ENCODE measurements around the gene SHISAL2B. TPM values are rescaled to one million over a fixed set of nuclear protein-coding genes. Genes with fewer than 3 reads are reported as not detected.
"Not testable (repeated sequence)": the region's sequence is repeated elsewhere in the genome, so short reads cannot be mapped to it uniquely, and the experiment has no call there.

Gene SHISAL2B
- total RNA-seq, 3 donors from 2014 or later (not counting 1 experiment from before 2014, with no cell fraction given) = not detected

GRCh38 chr5:64700765-64701164 is 10.5 kb downstream of the SHISAL2B start:
- intact Hi-C loops (cut with micrococcal nuclease) = no loop called here
- H3K27ac Mint-ChIP-seq = no peak overlapping the region
- 94% methylated on average over 3 of the region's 4 CpGs for WGBS (ENCODE audit: insufficient coverage)
- no peaks in the 10 kb centered on the region for H3K36me3 ChIP-seq (ENCODE audit: control insufficient read depth, insufficient read depth, low read length)
- H3K36me3 Mint-ChIP-seq = peaks cover 14% of the 10 kb centered on the region
- H3K4me1 Mint-ChIP-seq = no peaks in the 10 kb centered on the region
- no peak overlapping the region for H3K4me3 Mint-ChIP-seq
- H3K4me1 ChIP-seq (ENCODE audit: control insufficient read depth, insufficient read depth, low read length) = no peaks in the 10 kb centered on the region
- H3K27ac ChIP-seq (ENCODE audit: low read length) = no peak overlapping the region
- peaks cover 8% of the 10 kb centered on the region for H3K27me3 ChIP-seq (ENCODE audit: control insufficient read depth, insufficient read depth, low read length)
- peaks cover 6 to 11% of the 10 kb centered on the region in 2 donors for H3K27me3 Mint-ChIP-seq (ENCODE audit: low read depth in 2 of 2)
- H3K4me3 ChIP-seq (ENCODE audit: low read length) = no peak overlapping the region
- DNase-seq (no peak), ATAC-seq (no peak)
- no peak for TF ChIP-seq CTCF (IDR thresholded peaks at IDR 0.05)
- peaks cover 7% of the 10 kb centered on the region for H3K9me3 ChIP-seq (ENCODE audit: control insufficient read depth, insufficient read depth, low read length)
- H3K9me3 Mint-ChIP-seq = peaks cover 5 to 7% of the 10 kb centered on the region in 2 donors

- WGBS (ENCODE audit: insufficient coverage) = 47% methylated on average over 2 of the region's 2 CpGs
- H3K27me3 ChIP-seq (ENCODE audit: control insufficient read depth, insufficient read depth, low read length); H3K27ac Mint-ChIP-seq; H3K4me3 ChIP-seq (ENCODE audit: low read length); H3K4me1 Mint-ChIP-seq; H3K36me3 ChIP-seq (ENCODE audit: control insufficient read depth, insufficient read depth, low read length); H3K9me3 ChIP-seq (ENCODE audit: control insufficient read depth, insufficient read depth, low read length); ATAC-seq; H3K36me3 Mint-ChIP-seq; intact Hi-C loops (cut with micrococcal nuclease); H3K4me3 Mint-ChIP-seq; H3K27ac ChIP-seq (ENCODE audit: low read length); H3K9me3 Mint-ChIP-seq; DNase-seq; H3K4me1 ChIP-seq (ENCODE audit: control insufficient read depth, insufficient read depth, low read length): not testable (repeated sequence)
- H3K27me3 Mint-ChIP-seq (ENCODE audit: low read depth in 2 of 2) = peaks cover 5 to 11% of the 10 kb centered on the region in 2 donors
Observed at GRCh38 chr5:64706074-64706473, 15.8 kb downstream of the SHISAL2B start.

- no peaks in the 10 kb centered on the region for H3K36me3 Mint-ChIP-seq
- TF ChIP-seq CTCF (IDR thresholded peaks at IDR 0.05) = no peak
- Histone ChIP-seq H3K9me3 (ENCODE audit: control insufficient read depth, insufficient read depth, low read length) (no peaks in the 10 kb centered on the region), H3K27ac (ENCODE audit: low read length) (no peak overlapping the region), H3K27me3 (ENCODE audit: control insufficient read depth, insufficient read depth, low read length) (peaks cover 8% of the 10 kb centered on the region), H3K4me3 (ENCODE audit: low read length) (no peak overlapping the region), H3K4me1 (ENCODE audit: control insufficient read depth, insufficient read depth, low read length) (no peaks in the 10 kb centered on the region), H3K36me3 (ENCODE audit: control insufficient read depth, insufficient read depth, low read length) (no peaks in the 10 kb centered on the region)
- H3K4me1 Mint-ChIP-seq = no peaks in the 10 kb centered on the region
- no peaks in the 10 kb centered on the region for H3K9me3 Mint-ChIP-seq
- DNase-seq (no peak), ATAC-seq (no peak)
- intact Hi-C loops (cut with micrococcal nuclease) = no loop called here
- WGBS (ENCODE audit: insufficient coverage) = 100% methylated on average over 1 of the region's 2 CpGs
- H3K27ac Mint-ChIP-seq = no peak overlapping the region
- H3K4me3 Mint-ChIP-seq = no peak overlapping the region
- peaks cover 5 to 11% of the 10 kb centered on the region in 2 donors for H3K27me3 Mint-ChIP-seq (ENCODE audit: low read depth in 2 of 2)
Observed at GRCh38 chr5:64707191-64707590, 16.9 kb downstream of the SHISAL2B start.

GRCh38 chr5:64714495-64714894 is 24.2 kb downstream of the SHISAL2B start:
- 97% methylated on average over 6 of the region's 16 CpGs for WGBS (ENCODE audit: insufficient coverage)
- H3K9me3 Mint-ChIP-seq; H3K9me3 ChIP-seq (ENCODE audit: control insufficient read depth, insufficient read depth, low read length); H3K4me3 ChIP-seq (ENCODE audit: low read length); H3K27me3 ChIP-seq (ENCODE audit: control insufficient read depth, insufficient read depth, low read length); H3K27me3 Mint-ChIP-seq (ENCODE audit: low read depth in 2 of 2); H3K27ac Mint-ChIP-seq; H3K27ac ChIP-seq (ENCODE audit: low read length); H3K36me3 Mint-ChIP-seq; H3K36me3 ChIP-seq (ENCODE audit: control insufficient read depth, insufficient read depth, low read length); DNase-seq; intact Hi-C loops (cut with micrococcal nuclease); H3K4me1 ChIP-seq (ENCODE audit: control insufficient read depth, insufficient read depth, low read length); H3K4me3 Mint-ChIP-seq; ATAC-seq; H3K4me1 Mint-ChIP-seq: not testable (repeated sequence)

- no peak for ATAC-seq
- Histone ChIP-seq H3K4me3 (ENCODE audit: low read length) (no peak overlapping the region), H3K9me3 (ENCODE audit: control insufficient read depth, insufficient read depth, low read length) (no peaks in the 10 kb centered on the region), H3K27me3 (ENCODE audit: control insufficient read depth, insufficient read depth, low read length) (no peaks in the 10 kb centered on the region), H3K27ac (ENCODE audit: low read length) (no peak overlapping the region), H3K36me3 (ENCODE audit: control insufficient read depth, insufficient read depth, low read length) (peaks cover 19% of the 10 kb centered on the region), H3K4me1 (ENCODE audit: control insufficient read depth, insufficient read depth, low read length) (no peaks in the 10 kb centered on the region)
- no peak overlapping the region for H3K27ac Mint-ChIP-seq
- H3K4me1 Mint-ChIP-seq = no peaks in the 10 kb centered on the region
- H3K4me3 Mint-ChIP-seq = no peak overlapping the region
- no peaks in the 10 kb centered on the region for H3K27me3 Mint-ChIP-seq (ENCODE audit: low read depth in 2 of 2)
- no peaks in the 10 kb centered on the region for H3K9me3 Mint-ChIP-seq
- intact Hi-C loops (cut with micrococcal nuclease) = no loop called here
- no peak for DNase-seq
- WGBS (ENCODE audit: insufficient coverage) = 96% methylated on average over 3 of the region's 3 CpGs
- H3K36me3 Mint-ChIP-seq = peaks cover 15% of the 10 kb centered on the region
- TF ChIP-seq CTCF (IDR thresholded peaks at IDR 0.05) = no peak
Observed at GRCh38 chr5:64722588-64722987, 32.3 kb downstream of the SHISAL2B start.
